ENCODE results near the gene NID1. TPM values are rescaled to one million over a fixed set of nuclear protein-coding genes. Genes with fewer than 3 reads are reported as not detected.

NID1 gene
- total RNA-seq, 1 donor from 2014 or later = 73.0 TPM

GRCh38 chr1:235937123-235937522 lies 127.8 kb downstream of the NID1 start:
- Mint-ChIP-seq H3K4me1 (ENCODE audit: low read depth, unreplicated experiment) (peaks cover 6% of the 10 kb centered on the region), H3K4me3 (ENCODE audit: unreplicated experiment) (no peak overlapping the region), H3K27me3 (ENCODE audit: low read depth, unreplicated experiment) (peaks cover 1% of the 10 kb centered on the region), H3K27ac (ENCODE audit: unreplicated experiment) (no peak overlapping the region), H3K36me3 (ENCODE audit: low read depth, unreplicated experiment) (peaks cover 1% of the 10 kb centered on the region), H3K9me3 (ENCODE audit: unreplicated experiment) (no peaks in the 10 kb centered on the region)
- H3K4me3 ChIP-seq (ENCODE audit: insufficient read depth, low read depth, low read length) = no peak overlapping the region
- no peaks in the 10 kb centered on the region for H3K36me3 ChIP-seq (ENCODE audit: insufficient read depth, low read length)
- FAIRE-seq (no peak), DNase-seq (ENCODE audit: low read depth) (no peak)
- no peak overlapping the region for H3K9ac ChIP-seq (ENCODE audit: low read length)
- no peaks in the 10 kb centered on the region for H3K79me2 ChIP-seq (ENCODE audit: insufficient read depth, low read length)
- H3K4me1 ChIP-seq (ENCODE audit: insufficient read depth, low read length) = no peaks in the 10 kb centered on the region
- H4K20me1 ChIP-seq (ENCODE audit: insufficient read depth, low read length) = no peaks in the 10 kb centered on the region
- H3K4me2 ChIP-seq (ENCODE audit: low read length) = no peak overlapping the region
- no peaks in the 10 kb centered on the region for H3K27me3 ChIP-seq (ENCODE audit: insufficient read depth, low read length)
- H3K9me3 ChIP-seq (ENCODE audit: insufficient read depth, low read depth, low read length) = no peaks in the 10 kb centered on the region
- H3K27ac ChIP-seq (ENCODE audit: low read depth, low read length) = no peak overlapping the region
- H2AFZ ChIP-seq (ENCODE audit: low read depth, low read length) = no peak overlapping the region
- no peak for TF ChIP-seq EZH2 (IDR thresholded peaks at IDR 0.05; ENCODE audit: insufficient read depth, low read length)
- TF ChIP-seq CTCF (IDR thresholded peaks at IDR 0.05; ENCODE audit: insufficient read depth, low read depth, low read length) = no peak

- Histone ChIP-seq H3K36me3 (ENCODE audit: insufficient read depth, low read length) (no peaks in the 10 kb centered on the region), H3K4me2 (ENCODE audit: low read length) (no peak overlapping the region), H3K4me3 (ENCODE audit: insufficient read depth, low read depth, low read length) (no peak overlapping the region), H3K9me3 (ENCODE audit: insufficient read depth, low read depth, low read length) (no peaks in the 10 kb centered on the region), H4K20me1 (ENCODE audit: insufficient read depth, low read length) (no peaks in the 10 kb centered on the region), H3K4me1 (ENCODE audit: insufficient read depth, low read length) (no peaks in the 10 kb centered on the region), H3K79me2 (ENCODE audit: insufficient read depth, low read length) (no peaks in the 10 kb centered on the region), H3K27me3 (ENCODE audit: insufficient read depth, low read length) (no peaks in the 10 kb centered on the region), H2AFZ (ENCODE audit: low read depth, low read length) (no peak overlapping the region), H3K27ac (ENCODE audit: low read depth, low read length) (no peak overlapping the region), H3K9ac (ENCODE audit: low read length) (no peak overlapping the region)
- H3K4me1 Mint-ChIP-seq (ENCODE audit: low read depth, unreplicated experiment) = peaks cover 6% of the 10 kb centered on the region
- FAIRE-seq (no peak), DNase-seq (ENCODE audit: low read depth) (no peak)
- H3K4me3 Mint-ChIP-seq (ENCODE audit: unreplicated experiment) = no peak overlapping the region
- TF ChIP-seq CTCF (IDR thresholded peaks at IDR 0.05; ENCODE audit: insufficient read depth, low read depth, low read length) (no peak), EZH2 (IDR thresholded peaks at IDR 0.05; ENCODE audit: insufficient read depth, low read length) (no peak)
- peaks cover 9% of the 10 kb centered on the region for H3K27me3 Mint-ChIP-seq (ENCODE audit: low read depth, unreplicated experiment)
- H3K9me3 Mint-ChIP-seq (ENCODE audit: unreplicated experiment) = no peaks in the 10 kb centered on the region
- H3K36me3 Mint-ChIP-seq (ENCODE audit: low read depth, unreplicated experiment) = peaks cover 1% of the 10 kb centered on the region
- no peak overlapping the region for H3K27ac Mint-ChIP-seq (ENCODE audit: unreplicated experiment)
Observed at GRCh38 chr1:235935235-235936225, 129.4 kb downstream of the NID1 start.

- peaks cover 9% of the 10 kb centered on the region for H3K27me3 Mint-ChIP-seq (ENCODE audit: low read depth, unreplicated experiment)
Observed at GRCh38 chr1:235933766-235934116, 131.1 kb downstream of the NID1 start.

More at GRCh38 chr1:235933766-235934116, 131.1 kb downstream of the NID1 start:
- Mint-ChIP-seq H3K27ac (ENCODE audit: unreplicated experiment) (no peak overlapping the region), H3K9me3 (ENCODE audit: unreplicated experiment) (no peaks in the 10 kb centered on the region), H3K4me1 (ENCODE audit: low read depth, unreplicated experiment) (no peaks in the 10 kb centered on the region), H3K36me3 (ENCODE audit: low read depth, unreplicated experiment) (no peaks in the 10 kb centered on the region), H3K4me3 (ENCODE audit: unreplicated experiment) (no peak overlapping the region)
- no peaks in the 10 kb centered on the region for H3K4me1 ChIP-seq (ENCODE audit: insufficient read depth, low read length)
- H3K36me3 ChIP-seq (ENCODE audit: insufficient read depth, low read length) = no peaks in the 10 kb centered on the region
- no peak for DNase-seq (ENCODE audit: low read depth)
- no peaks in the 10 kb centered on the region for H3K9me3 ChIP-seq (ENCODE audit: insufficient read depth, low read depth, low read length)
- H3K9ac ChIP-seq (ENCODE audit: low read length) = no peak overlapping the region
- FAIRE-seq = no peak
- H3K4me3 ChIP-seq (ENCODE audit: insufficient read depth, low read depth, low read length) = no peak overlapping the region
- no peak overlapping the region for H3K4me2 ChIP-seq (ENCODE audit: low read length)
- H2AFZ ChIP-seq (ENCODE audit: low read depth, low read length) = no peak overlapping the region
- no peaks in the 10 kb centered on the region for H3K79me2 ChIP-seq (ENCODE audit: insufficient read depth, low read length)
- no peak overlapping the region for H3K27ac ChIP-seq (ENCODE audit: low read depth, low read length)
- no peaks in the 10 kb centered on the region for H4K20me1 ChIP-seq (ENCODE audit: insufficient read depth, low read length)
- no peak for TF ChIP-seq CTCF (IDR thresholded peaks at IDR 0.05; ENCODE audit: insufficient read depth, low read depth, low read length)
- no peak for TF ChIP-seq EZH2 (IDR thresholded peaks at IDR 0.05; ENCODE audit: insufficient read depth, low read length)
- no peaks in the 10 kb centered on the region for H3K27me3 ChIP-seq (ENCODE audit: insufficient read depth, low read length)

Data from astrocyte (in vitro differentiated cells and primary cell).